CD4-positive, alpha-beta T cell treated with Interleukin-10 for 1 hour (primary cell): ENCODE measurements around the gene KLF15.
"Not testable (repeated sequence)": the region's sequence is repeated elsewhere in the genome, so short reads cannot be mapped to it uniquely, and the experiment has no call there.

Source experiments
- DNase-seq: peaks from one replicate; pipeline ENCODE4 v3.0.0-alpha.2; 2020

The KLF15 gene

DNA sequence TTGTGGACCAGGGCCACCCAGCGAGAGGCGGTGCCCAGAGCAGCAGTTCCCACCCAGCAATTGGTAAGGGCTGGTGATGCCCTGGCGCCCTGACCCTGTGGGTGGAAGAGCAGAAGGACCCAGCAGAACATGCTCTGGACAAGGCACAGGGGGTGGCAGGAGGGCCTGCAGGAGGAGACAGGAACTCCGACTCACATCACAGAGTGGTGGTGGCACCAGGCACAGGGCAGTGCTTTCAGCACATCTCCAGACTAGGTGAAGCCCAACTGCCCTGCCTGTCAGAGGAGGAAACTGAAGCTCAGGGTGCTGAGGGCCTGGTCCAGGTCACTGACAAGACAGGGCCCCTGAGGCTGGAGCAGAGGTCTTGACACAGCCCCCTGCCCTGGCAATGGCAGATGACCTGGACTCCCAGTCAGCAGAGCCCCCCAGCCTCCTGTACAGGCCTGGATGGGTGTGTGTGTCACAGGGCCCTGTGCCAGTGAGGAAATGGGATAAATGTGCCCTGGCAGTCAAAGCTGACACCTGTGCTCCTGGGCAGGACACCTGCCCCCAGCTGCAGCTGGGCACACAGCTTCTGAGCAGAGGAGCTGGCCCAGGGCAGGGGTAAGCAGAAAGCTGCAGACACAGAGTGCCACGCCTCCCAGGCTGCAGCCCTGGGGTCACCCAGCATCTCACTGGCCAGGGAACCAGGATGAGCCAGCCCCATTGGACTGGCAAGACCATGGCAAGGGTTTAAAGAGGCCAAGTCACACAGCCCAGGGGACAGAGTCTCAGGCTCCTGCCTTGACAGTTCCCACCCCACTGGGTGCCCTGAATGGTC is 11.4 kb downstream of the KLF15 start:
- no peak for DNase-seq

DNA sequence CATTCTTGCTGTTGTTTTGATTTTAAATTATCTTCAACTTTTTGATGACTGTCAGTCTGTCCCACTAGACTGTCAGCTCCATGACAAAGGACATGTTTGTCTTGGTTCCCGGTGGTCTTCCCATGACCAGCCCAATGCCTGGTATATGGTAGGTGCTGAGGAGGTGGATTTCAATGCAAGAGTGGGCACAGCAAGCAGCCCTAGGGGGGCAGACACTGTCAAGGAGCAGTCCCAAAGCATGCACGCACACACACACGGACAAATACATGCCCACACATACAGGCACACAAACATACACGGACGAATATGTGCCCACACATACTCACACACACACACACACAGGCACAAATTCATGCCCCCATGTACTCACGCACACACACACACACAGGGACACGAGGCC is 12.0 kb downstream of the KLF15 start:
- no peak for DNase-seq

DNA sequence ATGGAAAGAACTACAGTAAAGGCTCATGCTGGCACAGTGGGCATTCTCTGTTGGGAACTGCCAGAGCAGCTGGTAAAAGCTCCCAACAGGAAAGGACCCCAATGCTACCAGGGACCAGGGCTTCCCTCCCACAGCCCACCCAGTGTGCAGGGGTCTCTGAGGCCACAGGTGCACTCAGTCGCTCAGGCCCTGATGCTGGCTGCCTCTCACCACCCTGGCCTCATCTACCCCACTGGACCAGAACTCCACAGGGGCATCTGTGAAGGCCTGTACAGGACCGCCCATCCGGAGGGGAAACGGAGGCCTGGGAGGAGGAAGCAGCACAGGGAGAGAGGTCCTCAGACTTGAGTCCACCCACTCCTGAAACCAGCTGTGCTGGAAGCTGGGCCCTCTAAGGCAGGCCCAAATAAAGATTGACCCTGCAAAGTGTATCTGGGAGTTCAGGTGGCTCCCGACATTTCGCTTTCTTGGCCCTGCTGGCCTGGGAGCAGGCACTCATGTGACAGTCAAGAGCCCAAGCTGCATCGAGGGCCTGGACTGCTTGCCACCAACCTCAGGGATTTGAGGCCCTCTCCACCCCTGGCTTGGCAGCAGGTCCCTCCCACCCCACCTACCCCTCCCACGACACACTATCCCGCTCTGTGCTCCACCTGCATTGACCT is 12.7 kb downstream of the KLF15 start:
- DNase-seq, result no peak

DNA sequence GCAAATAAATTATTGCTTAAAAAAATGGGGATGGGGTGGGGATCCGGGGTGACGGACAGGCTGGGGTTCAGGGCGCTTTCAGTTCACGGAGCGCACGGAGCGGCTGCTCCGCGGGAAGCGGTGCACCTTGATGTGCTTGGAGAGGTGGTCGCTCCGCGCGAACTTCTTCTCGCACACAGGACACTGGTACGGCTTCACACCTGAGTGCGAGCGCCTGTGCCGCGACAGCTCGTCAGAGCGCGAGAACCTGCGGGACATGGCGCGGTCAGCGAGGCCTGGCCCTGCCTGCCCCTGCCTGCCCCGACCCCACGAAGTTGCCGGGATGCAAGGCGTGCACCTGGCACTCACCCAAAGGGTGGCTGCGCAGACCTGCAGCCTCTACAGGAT is 13.6 kb downstream of the KLF15 start:
- DNase-seq, result no peak

DNA sequence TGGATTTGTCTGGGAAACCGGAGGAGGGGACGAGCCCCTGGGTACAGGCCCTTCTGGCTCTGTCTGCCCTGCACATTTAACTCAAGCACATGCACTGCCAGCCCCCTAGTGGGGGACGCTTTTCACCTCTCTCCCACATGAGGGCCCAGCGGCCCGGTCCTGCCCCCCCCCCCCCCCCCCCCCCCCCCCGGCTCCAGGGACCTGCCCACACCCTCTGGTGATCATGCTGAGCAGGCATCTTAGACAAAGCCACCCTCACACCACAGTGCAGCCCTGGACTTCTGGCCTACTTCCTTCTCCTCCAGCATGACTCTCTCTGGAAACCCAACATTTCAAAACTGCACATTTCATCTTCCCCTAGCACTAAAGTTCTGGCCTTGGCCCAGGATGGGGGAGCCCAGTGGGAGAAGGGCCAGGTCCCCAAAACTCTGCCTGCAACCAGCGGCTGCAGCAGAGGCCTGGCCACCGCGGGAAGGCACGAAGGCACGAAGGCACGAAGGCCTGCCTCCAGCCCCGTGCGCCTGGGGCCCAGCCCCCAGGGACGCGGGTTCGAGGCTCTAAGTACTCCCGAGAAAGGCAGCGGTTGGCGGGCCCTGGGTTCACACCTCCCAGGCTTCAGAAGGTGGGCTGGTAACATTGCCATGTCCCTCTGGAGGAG is 14.1 kb downstream of the KLF15 start:
- no peak for DNase-seq

DNA sequence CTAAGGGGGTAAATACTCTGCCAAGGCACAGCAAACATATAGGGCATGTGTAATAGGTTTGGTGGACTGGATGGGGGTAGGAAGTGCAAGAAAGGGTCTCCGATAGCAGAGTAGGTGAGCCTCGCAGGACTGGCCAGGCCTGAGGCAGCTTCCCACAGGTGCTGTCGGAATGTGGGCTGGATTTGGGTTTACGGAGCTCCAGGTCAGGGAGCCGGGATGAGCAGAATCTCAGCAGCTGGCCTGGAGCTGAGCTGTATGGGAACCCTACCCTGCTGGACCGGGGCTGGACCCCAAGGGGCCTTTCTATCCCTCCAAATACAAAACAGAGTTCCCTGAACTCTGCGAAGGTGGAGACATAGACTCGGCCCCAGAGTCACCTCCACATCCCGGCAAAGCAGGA is 15.0 kb downstream of the KLF15 start:
- DNase-seq, result no peak

- DNase-seq, result no peak
Observed at GRCh38 chr3:126341755-126342150, 15.5 kb downstream of the KLF15 start.

- no peak for DNase-seq
Observed at GRCh38 chr3:126340943-126341754, 16.1 kb downstream of the KLF15 start.

DNA sequence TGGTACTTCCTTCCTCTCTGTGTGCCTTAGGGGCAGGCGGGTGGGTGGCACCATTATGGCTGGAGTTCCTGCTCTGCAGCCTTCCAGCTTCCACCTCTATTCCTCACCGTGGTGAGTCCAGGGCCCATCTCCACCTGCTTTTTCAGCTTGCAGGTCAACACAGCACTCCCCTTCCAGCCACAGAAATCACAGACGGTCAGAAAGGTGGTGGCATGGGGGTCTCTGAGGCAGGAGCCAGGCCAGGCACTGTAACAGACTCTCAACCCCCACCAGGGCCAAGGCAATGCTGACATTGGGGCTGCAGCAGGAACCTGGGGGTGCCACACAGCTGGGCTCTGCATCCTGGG is 16.6 kb downstream of the KLF15 start:
- no peak for DNase-seq

DNA sequence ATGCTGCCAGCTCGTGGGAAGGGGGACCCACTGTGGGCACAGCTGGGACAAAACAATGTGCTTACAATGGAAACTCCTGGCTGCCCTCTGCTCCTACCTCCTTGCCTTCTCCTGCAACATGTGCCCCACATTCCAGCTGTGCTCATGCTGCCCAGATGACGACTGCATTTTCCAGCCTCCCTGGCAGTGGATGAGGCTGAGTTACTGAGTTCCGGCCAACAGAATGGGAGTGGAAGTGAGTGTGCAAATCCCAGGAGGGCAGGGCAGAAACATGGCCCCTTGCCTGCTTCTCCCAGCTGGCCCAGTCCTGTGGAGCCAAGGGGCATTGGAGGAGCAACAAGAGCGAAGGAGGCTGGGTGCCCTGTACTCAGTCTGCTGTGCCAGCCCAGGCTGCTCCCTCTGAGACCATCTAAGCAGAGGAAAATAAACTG is 17.1 kb downstream of the KLF15 start:
- no peak for DNase-seq

DNA sequence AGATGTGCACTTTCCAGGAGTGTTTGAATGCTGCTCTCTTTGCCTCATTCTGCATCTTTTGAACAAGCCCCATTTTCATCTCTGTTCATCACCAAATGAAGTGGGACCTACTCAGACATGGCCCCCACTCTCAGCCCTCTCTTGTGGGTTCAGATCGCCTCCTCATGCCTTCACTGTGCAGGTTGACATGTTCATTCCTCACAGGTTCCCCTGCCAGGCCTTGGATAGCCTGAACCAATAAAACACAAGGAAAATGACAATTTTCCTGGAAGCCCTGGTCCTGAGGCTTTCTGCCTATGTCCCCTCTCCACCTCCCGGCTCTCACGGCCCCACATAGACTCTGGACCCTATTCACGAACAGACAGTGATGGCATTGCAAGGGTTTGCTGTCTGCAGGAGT is 17.7 kb downstream of the KLF15 start:
- no peak for DNase-seq

- no peak for DNase-seq
Observed at GRCh38 chr3:126338790-126339288, 18.4 kb downstream of the KLF15 start.

DNA sequence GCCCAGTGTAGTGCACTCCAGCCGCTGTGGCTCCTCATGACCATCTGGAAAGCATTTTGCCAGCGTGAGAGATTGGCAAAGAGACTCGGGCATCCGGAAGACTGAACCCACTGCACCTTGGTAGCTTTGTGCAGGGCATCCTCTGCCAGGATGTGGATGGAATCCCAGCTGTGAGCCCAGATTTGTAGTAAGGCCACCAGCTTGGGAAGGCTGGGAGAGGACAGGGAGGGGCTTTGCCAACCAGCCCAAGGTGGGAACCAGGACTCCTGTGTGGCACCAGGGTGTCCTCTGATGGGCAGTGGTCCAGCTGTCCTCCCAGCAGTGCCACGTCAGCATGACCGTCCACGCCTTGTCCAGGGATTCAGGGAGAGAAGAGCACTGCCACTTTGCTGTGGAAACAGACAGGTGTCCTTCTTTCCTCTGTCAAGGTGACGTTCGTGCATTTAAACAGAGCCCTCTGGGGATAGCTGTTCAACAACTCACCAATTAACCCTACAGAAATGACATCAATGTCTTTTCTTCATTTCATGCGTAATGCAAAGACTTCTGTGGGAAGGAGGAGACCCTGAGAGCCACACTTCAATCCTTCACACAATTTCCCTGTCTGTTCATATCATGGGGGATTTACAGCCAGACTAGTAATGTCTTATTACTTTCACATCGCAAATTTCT is 19.1 kb downstream of the KLF15 start:
- DNase-seq, result no peak

DNA sequence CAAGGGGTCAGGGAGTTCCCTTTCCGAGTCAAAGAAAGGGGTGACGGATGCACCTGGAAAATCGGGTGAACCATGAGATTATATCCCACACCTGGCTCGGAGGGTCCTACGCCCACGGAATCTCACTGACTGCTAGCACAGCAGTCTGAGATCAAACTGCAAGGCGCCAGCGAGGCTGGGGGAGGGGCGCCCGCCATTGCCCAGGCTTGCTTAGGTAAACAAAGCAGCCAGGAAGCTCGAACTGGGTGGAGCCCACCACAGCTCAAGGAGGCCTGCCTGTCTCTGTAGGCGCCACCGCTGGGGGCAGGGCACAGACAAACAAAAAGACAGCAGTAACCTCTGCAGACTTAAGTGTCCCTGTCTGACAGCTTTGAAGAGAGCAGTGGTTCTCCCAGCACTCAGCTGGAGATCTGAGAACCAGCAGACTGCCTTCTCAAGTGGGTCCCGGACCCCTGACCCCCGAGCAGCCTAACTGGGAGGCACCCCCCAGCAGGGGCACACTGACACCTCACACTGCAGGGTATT is 25.3 kb downstream of the KLF15 start:
- DNase-seq, result not testable (repeated sequence)

GRCh38 chr3:126329927-126330725 is 27.1 kb downstream of the KLF15 start:
- no peak for DNase-seq

DNA sequence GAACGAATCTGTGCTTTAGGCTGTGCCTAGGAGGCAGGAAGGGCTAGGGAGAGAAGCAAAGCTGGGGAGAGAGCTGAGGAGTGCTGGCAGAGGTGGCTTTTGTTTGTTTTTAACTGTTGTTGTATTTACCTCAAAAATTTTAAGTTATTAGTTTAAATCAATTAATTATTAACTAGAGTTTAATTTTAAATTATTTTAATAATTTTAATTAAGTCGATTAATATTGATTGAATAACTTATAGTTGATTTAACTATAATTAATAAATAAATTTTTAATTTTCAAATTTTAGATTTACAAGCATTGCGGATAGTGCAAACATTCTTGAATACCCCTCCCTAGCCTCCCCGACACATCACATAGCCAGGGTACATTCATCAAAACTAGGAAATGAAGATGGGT is 30.6 kb downstream of the KLF15 start:
- no peak for DNase-seq

- no peak for DNase-seq
Observed at GRCh38 chr3:126322181-126322967, 34.8 kb downstream of the KLF15 start.

GRCh38 chr3:126321490-126321889 is 35.7 kb downstream of the KLF15 start:
- DNase-seq, result no peak

- no peak for DNase-seq
Observed at GRCh38 chr3:126320517-126321293, 36.5 kb downstream of the KLF15 start.
